GM21390 (cell line): ENCODE data around the gene APOB.

Experiments used
- ATAC-seq: cut with Tn5 transposase; IDR thresholded peaks from one replicate; pipeline ENCODE4 v1.9.1; 2021; ENCODE audit not compliant: unreplicated experiment

The APOB gene

DNA sequence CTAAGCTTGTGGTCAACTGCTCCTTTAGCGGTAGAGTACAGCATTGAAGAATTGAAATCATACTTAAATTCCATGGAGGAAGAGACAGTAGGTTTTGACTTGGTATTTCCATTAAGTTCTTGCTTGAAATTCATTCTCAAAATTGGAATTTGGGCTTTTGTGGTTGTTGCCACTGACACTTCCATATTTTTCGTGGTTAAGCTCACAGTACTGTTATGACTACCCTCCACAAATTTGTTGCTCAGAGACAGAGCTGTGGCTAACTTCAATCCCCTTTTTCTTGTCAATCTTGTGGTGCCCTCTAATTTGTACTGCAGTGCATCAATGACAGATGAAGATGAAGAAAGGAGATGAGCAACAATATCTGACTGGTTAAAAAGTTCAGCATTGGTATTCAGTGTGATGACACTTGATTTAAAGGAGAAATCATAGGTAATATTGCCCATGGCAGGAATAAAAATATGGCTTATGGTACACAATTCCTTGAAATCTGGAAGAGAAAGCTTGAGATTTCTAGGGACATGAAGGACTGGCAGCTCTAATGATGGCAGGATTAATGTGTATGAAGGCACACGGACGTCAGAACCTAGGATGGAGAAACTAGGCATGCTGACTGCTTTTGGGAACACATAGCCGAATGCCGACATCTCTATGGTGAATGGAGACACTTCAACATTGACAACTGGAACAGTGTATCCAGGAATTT is 37.3 kb downstream of the APOB start:
- no peak for ATAC-seq

GRCh38 chr2:21005700-21006422 is 38.0 kb downstream of the APOB start:
- ATAC-seq, result no peak

GRCh38 chr2:21005111-21005699 is 38.7 kb downstream of the APOB start:
- no peak for ATAC-seq

DNA sequence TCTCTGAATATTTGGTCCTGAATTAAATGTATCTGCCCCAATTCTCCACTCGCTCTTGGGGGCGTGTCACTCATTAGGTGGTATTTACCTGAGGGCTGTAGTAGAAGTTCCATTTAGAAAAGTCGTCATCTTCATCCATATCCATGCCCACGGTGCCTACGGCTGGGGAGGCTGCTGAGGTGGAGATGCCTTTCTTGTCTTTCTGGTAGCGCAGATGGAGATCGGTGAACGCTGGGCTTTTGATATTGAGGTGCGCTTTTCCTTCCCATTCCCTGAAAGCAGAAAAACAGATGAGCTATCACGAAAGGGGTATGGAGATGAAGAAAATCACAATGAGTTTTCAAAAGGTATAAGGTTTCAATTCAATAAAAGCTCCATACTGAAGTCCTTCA is 39.7 kb downstream of the APOB start:
- ATAC-seq, result no peak

DNA sequence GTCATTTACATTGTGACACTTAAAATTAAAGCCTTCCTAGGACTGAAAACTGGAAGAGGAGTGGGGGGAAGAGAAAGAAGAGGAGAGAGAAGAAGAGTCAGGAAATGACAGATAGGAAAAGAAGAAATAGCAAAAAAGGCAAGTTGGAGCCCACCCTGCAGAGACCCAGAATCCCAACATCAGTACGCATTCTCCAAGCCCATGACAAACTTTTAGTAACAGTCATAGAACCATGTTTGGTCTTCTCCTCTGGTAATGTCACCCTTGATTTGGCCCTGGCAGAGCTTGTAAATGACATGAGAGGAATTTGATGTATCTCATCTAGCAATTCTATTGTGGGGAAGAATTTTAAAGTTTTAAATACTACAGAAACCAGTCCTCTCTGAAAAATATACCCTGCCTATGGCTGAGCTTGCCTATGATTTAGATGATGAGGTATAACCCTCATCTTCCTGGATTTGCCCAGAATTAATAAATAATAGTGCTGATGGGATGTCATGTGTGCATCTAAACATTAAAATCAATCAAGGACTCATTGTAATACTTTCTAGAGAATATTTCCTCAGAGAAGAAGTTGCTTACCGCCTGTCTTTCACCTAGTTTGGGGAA is 40.2 kb downstream of the APOB start:
- no peak for ATAC-seq

- ATAC-seq, result no peak
Observed at GRCh38 chr2:21002814-21003192, 41.1 kb downstream of the APOB start.

DNA sequence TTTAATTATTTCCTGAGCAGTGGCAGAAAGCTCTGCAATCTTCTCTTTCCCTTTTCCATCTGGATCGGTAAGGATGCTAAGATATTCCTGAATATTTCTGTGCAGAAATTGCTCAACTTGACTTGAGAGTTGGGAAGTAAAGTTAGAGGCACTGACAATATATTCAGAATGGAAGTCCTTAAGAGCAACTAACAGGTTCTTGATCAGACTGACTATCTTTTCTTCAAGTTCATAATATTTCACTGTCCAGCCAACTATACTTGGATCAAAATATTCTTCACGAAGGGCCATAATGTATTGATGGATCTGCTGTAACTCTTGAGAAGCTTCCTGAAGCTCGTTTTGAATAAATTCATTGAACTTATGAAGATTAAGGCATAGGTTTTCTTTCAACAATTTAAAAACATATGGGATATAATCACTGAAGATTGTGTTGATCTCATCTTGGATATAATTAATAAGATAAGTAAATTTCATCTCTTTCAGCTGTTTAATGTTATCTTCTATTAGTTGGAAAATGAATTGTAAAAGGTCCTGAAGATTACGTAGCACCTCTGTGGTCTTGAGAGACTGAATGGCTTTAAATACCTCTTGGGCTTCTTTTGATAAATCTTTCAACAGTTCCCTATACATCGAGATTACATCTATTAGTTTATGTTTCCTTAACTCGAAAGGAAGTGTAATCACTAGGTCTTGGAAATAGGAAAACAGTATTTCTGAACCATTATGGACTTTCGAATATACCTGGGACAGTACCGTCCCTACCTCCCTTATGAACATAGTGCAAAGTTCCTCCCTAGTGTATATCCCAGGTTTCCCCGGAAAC is 41.7 kb downstream of the APOB start:
- ATAC-seq, result no peak

- ATAC-seq, result no peak
Observed at GRCh38 chr2:21001225-21001946, 42.5 kb downstream of the APOB start.

DNA sequence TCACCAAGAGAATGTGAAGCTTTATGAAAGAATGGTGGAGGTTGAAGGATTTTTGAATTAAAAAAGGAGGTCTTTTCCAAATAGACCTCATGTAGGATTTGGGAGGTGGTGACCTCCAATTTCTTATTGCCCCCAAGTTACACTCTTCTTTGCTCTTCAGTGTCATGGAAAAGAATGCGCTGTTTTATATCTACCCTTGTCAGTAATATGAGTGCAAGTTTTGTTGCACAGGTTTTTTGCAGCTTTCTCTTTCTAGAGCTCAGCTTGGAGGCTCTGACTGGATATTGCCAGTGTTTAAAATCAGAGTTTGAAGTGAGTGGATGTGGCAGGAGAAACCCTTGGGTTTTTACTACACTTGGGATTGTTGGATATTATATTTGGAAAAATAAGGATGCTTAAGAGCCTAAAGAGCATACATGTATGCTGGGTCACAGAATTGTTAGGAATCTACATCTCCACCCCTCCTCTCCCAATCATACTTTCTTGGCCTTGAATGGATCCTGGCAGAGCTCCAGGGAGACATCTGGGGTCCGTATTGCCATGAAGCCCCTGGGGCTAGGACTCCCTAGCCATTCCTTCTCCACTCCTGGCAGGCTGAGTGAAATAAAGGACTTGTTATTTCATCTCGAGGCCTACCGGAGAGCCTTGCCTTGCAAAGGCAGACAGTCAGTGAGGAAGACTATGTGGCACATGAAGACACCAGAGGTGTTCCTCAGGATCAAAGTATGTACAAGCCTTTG is 43.8 kb downstream of the APOB start:
- ATAC-seq, result no peak

DNA sequence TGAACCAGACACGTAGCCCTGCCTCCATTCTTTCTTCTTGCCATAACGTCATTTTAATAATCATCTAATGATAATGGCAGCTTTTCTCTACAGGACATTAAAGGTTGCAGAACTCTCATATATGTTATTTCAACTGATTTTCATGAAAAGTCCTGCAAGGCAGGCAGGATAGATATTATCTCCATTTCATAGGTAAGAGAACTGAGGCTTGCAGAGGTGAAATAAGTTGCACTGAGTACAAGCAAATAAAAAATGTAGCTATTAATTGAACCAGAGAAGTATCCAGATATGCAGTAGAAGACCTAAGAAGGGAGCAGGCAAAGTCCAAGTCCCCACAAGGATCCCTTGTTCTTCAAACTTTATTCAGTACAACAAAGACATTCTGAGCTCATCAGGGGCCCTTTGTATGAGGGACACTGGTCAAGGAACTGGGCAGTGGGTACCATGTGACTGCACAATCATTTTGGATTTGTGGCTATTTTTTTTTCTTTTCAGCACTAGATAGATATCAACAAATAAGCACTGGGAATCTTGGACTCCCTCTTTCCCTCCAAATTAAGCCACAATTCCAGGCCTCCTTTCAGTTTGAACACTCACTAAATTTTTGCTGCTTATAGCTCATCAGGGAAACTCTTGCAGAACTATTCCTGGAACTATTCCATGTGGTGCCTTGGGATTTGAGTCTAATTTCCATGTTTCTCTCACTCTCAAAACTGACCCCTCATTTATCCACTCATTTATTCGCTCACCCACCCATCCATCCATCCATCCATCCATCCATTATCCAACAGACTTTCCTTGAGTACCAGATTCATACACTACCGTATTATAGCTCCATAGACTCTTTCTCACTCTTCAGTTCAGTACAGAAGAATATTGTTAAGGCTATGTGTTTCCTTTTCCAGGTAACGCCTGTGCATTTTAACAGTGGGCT is 44.6 kb downstream of the APOB start:
- ATAC-seq, result no peak

DNA sequence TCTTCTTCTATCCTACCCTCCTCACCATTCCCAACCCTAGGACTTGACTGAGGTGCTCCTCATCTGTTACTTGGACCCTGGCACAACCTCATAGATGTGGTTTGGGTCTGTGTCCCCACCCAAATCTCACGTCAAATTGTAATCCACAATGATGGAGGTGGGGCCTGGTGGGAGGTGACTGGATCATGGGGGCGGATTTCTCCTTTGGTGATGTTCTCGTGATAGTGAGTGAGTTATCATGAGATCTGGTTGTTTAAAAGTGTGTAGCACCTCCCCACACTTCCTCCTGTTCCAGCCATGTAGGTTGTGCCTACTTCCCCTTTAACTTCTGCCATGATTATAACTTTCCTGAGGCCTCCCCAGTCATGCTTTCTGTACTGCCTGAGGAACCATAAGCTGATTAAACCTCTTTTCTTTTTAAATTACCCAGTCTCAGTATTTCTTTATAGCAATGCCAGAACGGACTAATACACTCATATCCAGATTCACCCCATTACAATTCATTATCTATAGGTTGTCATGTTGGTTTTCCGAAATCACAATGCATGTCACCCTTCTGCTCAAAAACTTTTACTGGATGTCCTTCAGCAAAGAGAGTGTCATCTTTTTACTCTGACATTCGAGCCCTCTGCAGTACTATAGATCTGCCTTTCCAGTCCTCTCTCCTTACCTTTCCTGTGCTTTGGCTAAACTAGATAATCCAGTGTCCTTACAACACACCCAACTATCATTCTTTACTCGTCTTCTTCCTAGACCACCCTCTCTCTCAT is 45.7 kb downstream of the APOB start:
- ATAC-seq, result no peak

GRCh38 chr2:20994130-20994529 is 49.7 kb downstream of the APOB start:
- no peak for ATAC-seq

- ATAC-seq, result no peak
Observed at GRCh38 chr2:20992201-20992711, 51.6 kb downstream of the APOB start.

DNA sequence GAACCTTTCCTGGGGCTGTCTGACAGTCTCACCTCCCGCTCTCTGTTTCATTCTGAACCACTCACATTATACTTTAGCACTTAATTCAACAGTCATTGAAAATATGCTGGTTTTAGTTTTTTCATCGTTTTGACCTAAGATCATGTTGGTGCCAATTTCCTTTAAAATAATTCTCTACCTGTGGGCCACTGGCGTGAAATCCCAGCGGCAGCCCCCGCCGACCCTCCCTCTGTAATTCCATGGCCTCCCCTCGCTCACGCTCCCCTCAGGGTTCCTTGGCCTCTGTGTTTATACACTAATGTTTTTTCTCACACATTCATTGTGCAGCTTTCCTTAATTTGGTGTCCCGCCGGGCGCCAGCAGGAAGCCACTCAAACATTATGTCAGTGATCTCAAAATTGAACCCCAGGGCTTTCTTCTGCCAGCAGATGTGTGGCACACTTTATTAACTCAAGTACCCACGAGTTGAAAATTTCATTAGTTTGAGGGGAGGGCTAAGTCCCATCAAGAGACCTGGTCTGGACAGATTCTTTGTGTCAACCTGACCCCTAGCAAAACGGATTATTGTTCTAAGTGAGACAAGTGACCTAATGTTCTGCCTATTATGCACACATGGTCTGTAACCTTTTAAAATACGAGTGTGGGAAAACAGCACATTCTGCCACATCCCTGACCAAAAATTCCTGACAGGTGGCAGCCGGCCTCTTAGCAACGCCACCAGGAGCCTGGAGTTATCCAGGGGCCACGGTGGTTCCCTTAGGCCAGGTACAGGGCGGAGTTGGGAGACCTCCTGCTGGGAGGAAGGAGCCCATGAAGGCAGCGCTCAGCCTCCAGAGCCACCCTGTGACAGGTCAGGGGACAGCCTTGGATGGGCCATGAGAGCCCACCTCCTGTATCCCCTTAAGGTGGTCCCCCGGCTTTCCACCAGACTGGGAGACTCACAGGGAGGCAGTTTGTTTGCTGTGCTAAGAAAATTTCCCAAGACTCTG is 53.1 kb downstream of the APOB start:
- ATAC-seq, result no peak

GRCh38 chr2:20989404-20989803 is 54.5 kb downstream of the APOB start:
- ATAC-seq, result no peak

- no peak for ATAC-seq
Observed at GRCh38 chr2:20988905-20989304, 55.0 kb downstream of the APOB start.
